ENCODE data around the gene HDAC5.
"Not testable (repeated sequence)": the region's sequence is repeated elsewhere in the genome, so short reads cannot be mapped to it uniquely, and the experiment has no call there.

The HDAC5 gene

GRCh38 chr17:44123356-44124117, at the start of gene HDAC5:
TSS of gene HDAC5 (minus strand) at chr17:44123641. CDS start at chr17:44117515, 6,126 bp downstream.
- DNase-seq, result peak; percentile 96

GRCh38 chr17:44171931-44172455, 48.6 kb upstream of the HDAC5 start:
- DNase-seq, result no peak

GRCh38 chr17:44170499-44171201, 47.2 kb upstream of the HDAC5 start, which contains the start of gene ASB16:
TSS of gene ASB16 (plus strand) at chr17:44170704. CDS start at chr17:44170790, 86 bp downstream.
- DNase-seq, result peak; percentile 51

- no peak for DNase-seq
Measured at GRCh38 chr17:44170135-44170498, 46.7 kb upstream of the HDAC5 start.

- no peak for DNase-seq
Measured at GRCh38 chr17:44167181-44167861, 43.9 kb upstream of the HDAC5 start.

GRCh38 chr17:44164476-44164875, 41.0 kb upstream of the HDAC5 start:
- DNase-seq, result no peak

GRCh38 chr17:44159519-44160210, 36.2 kb upstream of the HDAC5 start:
- no peak for DNase-seq

- no peak for DNase-seq
Measured at GRCh38 chr17:44155488-44155887, 32.0 kb upstream of the HDAC5 start.

GRCh38 chr17:44152875-44153274, 29.4 kb upstream of the HDAC5 start:
- no peak for DNase-seq

GRCh38 chr17:44149750-44150329, 26.4 kb upstream of the HDAC5 start:
- no peak for DNase-seq

GRCh38 chr17:44149066-44149465, 25.6 kb upstream of the HDAC5 start:
- DNase-seq, result not testable (repeated sequence)

- no peak for DNase-seq
Measured at GRCh38 chr17:44147812-44148211, 24.4 kb upstream of the HDAC5 start.

- DNase-seq, result no peak
Measured at GRCh38 chr17:44146375-44147346, 23.2 kb upstream of the HDAC5 start.

GRCh38 chr17:44144966-44145739, 21.7 kb upstream of the HDAC5 start:
- DNase-seq, result no peak

- DNase-seq, result not testable (repeated sequence)
Measured at GRCh38 chr17:44143921-44144320, 20.5 kb upstream of the HDAC5 start.

GRCh38 chr17:44137891-44138709, 14.7 kb upstream of the HDAC5 start:
- DNase-seq, result peak; percentile 89

GRCh38 chr17:44134752-44135568, 11.5 kb upstream of the HDAC5 start:
- DNase-seq, result no peak

- DNase-seq, result no peak
Measured at GRCh38 chr17:44133918-44134476, 10.6 kb upstream of the HDAC5 start.

Measured in NCI-H774 (cell line).